HepG2 (cell line): ENCODE results near the gene MFSD11. TPM values are rescaled to one million over a fixed set of nuclear protein-coding genes. Genes with fewer than 3 reads are reported as not detected.

Experiments used
- ARNT ChIP-seq: fragments of 450-650 bp; IDR thresholded peaks from 2 replicates; pipeline ENCODE4 v1.6.1; 2017
- CCAR2 ChIP-seq: fragments of 200-400 bp; formaldehyde crosslinking; optimal IDR thresholded peaks from 2 replicates; pipeline ENCODE3; 2018; ENCODE audit warnings: low read depth, mild to moderate bottlenecking, low read length, moderate library complexity
- FOXP1 ChIP-seq, 2 experiments: fragments of 450-650 bp in 1 of 2; IDR thresholded peaks; 2 replicates each; pipeline ENCODE4 v1.6.1; 2017 to 2018; ENCODE audit warnings: antibody characterized with exemption in 1 of 2
- HOXA5 ChIP-seq: sonication (generic); formaldehyde crosslinking; IDR thresholded peaks from 2 replicates; pipeline ENCODE4 v1.4.0; 2020; ENCODE audit warnings: missing genetic modification reagents
- MYNN ChIP-seq: sonication (generic); formaldehyde crosslinking; IDR thresholded peaks from 2 replicates; pipeline ENCODE4 v1.4.0; 2020; ENCODE audit warnings: mild to moderate bottlenecking, low read depth, missing genetic modification reagents
- RBFOX2 ChIP-seq: fragments of 200-400 bp; formaldehyde crosslinking; IDR thresholded peaks from 2 replicates; pipeline ENCODE4 v1.6.1; 2017; ENCODE audit warnings: low read depth, mild to moderate bottlenecking, low read length
- SCMH1 ChIP-seq: sonication (generic); formaldehyde crosslinking; IDR thresholded peaks from 2 replicates; pipeline ENCODE4 v1.9.0; 2021; ENCODE audit warnings: missing genetic modification reagents, mild to moderate bottlenecking, borderline replicate concordance
- SIX4 ChIP-seq: sonication (generic); formaldehyde crosslinking; IDR thresholded peaks from 2 replicates; pipeline ENCODE4 v1.4.0; 2020; ENCODE audit warnings: missing genetic modification reagents
- SMAD9 ChIP-seq: sonication (generic); formaldehyde crosslinking; IDR thresholded peaks from 2 replicates; pipeline ENCODE4 v1.5.1; 2020; ENCODE audit warnings: mild to moderate bottlenecking, missing genetic modification reagents
- SMARCC2 ChIP-seq: fragments of 450-650 bp; IDR thresholded peaks from 2 replicates; pipeline ENCODE4 v1.6.1; 2017; ENCODE audit warnings: antibody characterized with exemption, mild to moderate bottlenecking
- ZFP82 ChIP-seq: sonication (generic); formaldehyde crosslinking; IDR thresholded peaks from 2 replicates; pipeline ENCODE4 v1.5.1; 2020; ENCODE audit warnings: mild to moderate bottlenecking, missing genetic modification reagents, borderline replicate concordance
- ZGPAT ChIP-seq: IDR thresholded peaks from 2 replicates; pipeline ENCODE4 v1.6.1; 2016; ENCODE audit warnings: mild to moderate bottlenecking
- ZNF263 ChIP-seq: sonication (generic); formaldehyde crosslinking; IDR thresholded peaks from 2 replicates; pipeline ENCODE4 v1.4.0; 2020; ENCODE audit warnings: missing genetic modification reagents
- ZNF33B ChIP-seq: sonication (generic); formaldehyde crosslinking; IDR thresholded peaks from 2 replicates; pipeline ENCODE4 v1.5.1; 2020; ENCODE audit warnings: mild to moderate bottlenecking, missing genetic modification reagents
- ZNF878 ChIP-seq: sonication (generic); formaldehyde crosslinking; IDR thresholded peaks from 2 replicates; pipeline ENCODE4 v1.8.1; 2023; ENCODE audit warnings: mild to moderate bottlenecking, missing genetic modification reagents, moderate library complexity
- polyA plus RNA-seq, 8 experiments: library from polyadenylated mRNA; depleted of rRNA in 3 of 8; stranded (reverse) in 7 of 8; unstranded in 1 of 8; fragments of >200 nt; fragmentation: Illumina TruSeq in 4 of 8; extraction: Trizol in 4 of 8; gene quantifications; 2 replicates each; pipeline versions ENCODE4 v1.2.1 to v1.2.3, GENCODE V29; 2011 to 2016; ENCODE audit warnings: low read depth in 4 of 8, missing spikeins in 1 of 8, mixed read lengths in 1 of 8; ENCODE audit not compliant: insufficient read depth in 1 of 8
- total RNA-seq, 5 experiments: library from RNA; depleted of rRNA; stranded (reverse); fragments of >200 nt; fragmentation: Illumina TruSeq; extraction: Trizol; gene quantifications; 2 replicates each; pipeline ENCODE4 v1.2.3, GENCODE V29; 2016; ENCODE audit warnings: low read depth in 1 of 5
- TF ChIP-seq, protein P1 (sequence below): sonication (generic); formaldehyde crosslinking; IDR thresholded peaks from 2 replicates; pipeline ENCODE4 v1.4.0; 2020; ENCODE audit warnings: missing genetic modification reagents, mild to moderate bottlenecking, borderline replicate concordance
- TF ChIP-seq, protein P2 (sequence below): sonication (generic); formaldehyde crosslinking; IDR thresholded peaks from 2 replicates; pipeline ENCODE4 v1.4.0; 2020; ENCODE audit warnings: missing genetic modification reagents, low read depth, mild to moderate bottlenecking, borderline replicate concordance
- TF ChIP-seq, protein P3 (sequence below): IDR thresholded peaks from 2 replicates; pipeline ENCODE4 v1.6.1; 2018; ENCODE audit warnings: missing genetic modification reagents
- TF ChIP-seq, protein P4 (sequence below): IDR thresholded peaks from 2 replicates; pipeline ENCODE4 v1.4.0; 2020; ENCODE audit warnings: mild to moderate bottlenecking, missing genetic modification reagents

MFSD11 gene
- total and polyA plus RNA-seq, 2 of the 13 experiments (the other 11 are each of a cell fraction or from before 2014, with no cell fraction given): 26.1 to 36.3 TPM

- TF ChIP-seq, protein P1, sequence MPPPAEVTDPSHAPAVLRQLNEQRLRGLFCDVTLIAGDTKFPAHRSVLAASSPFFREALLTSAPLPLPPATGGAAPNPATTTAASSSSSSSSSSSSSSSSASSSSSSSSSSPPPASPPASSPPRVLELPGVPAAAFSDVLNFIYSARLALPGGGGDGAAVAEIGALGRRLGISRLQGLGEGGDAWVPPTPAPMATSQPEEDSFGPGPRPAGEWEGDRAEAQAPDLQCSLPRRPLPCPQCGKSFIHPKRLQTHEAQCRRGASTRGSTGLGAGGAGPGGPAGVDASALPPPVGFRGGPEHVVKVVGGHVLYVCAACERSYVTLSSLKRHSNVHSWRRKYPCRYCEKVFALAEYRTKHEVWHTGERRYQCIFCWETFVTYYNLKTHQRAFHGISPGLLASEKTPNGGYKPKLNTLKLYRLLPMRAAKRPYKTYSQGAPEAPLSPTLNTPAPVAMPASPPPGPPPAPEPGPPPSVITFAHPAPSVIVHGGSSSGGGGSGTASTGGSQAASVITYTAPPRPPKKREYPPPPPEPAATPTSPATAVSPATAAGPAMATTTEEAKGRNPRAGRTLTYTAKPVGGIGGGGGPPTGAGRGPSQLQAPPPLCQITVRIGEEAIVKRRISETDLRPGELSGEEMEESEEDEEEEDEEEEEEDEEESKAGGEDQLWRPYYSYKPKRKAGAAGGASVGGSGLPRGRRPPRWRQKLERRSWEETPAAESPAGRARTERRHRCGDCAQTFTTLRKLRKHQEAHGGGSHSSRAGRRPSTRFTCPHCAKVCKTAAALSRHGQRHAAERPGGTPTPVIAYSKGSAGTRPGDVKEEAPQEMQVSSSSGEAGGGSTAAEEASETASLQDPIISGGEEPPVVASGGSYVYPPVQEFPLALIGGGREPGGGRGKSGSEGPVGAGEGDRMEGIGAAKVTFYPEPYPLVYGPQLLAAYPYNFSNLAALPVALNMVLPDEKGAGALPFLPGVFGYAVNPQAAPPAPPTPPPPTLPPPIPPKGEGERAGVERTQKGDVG: peak; percentile 77; the same call in 1 of the 2 replicates
- TF ChIP-seq ZNF33B (CRISPR knock-in tag) (no peak), HOXA5 (CRISPR knock-in tag) (no peak; the same call in 1 of the 2 replicates), ARNT (no peak), SMARCC2 (no peak), SCMH1 (CRISPR knock-in tag) (no peak), SMAD9 (no peak), SIX4 (no peak), FOXP1 (IDR thresholded peaks at IDR 0.05) (no peak), FOXP1 (CRISPR knock-in tag; IDR thresholded peaks at IDR 0.05) (peak; percentile 56), ZNF878 (CRISPR knock-in tag) (peak; percentile 30; the same call in 1 of the 2 replicates), CCAR2 (no peak), RBFOX2 (no peak), MYNN (CRISPR knock-in tag) (no peak), ZNF263 (CRISPR knock-in tag) (peak; percentile 61; the same call in 1 of the 2 replicates), ZFP82 (CRISPR knock-in tag) (no peak), ZGPAT (CRISPR knock-in tag) (peak; percentile 62)
- TF ChIP-seq, protein P2, sequence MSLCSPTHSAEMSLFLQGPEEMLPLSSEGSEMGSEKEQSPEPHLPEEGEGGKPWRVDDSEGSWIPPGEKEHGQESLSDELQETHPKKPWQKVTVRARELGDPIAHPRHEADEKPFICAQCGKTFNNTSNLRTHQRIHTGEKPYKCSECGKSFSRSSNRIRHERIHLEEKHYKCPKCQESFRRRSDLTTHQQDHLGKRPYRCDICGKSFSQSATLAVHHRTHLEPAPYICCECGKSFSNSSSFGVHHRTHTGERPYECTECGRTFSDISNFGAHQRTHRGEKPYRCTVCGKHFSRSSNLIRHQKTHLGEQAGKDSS (CRISPR knock-in tag): peak; percentile 90; the same call in 1 of the 2 replicates
- TF ChIP-seq, protein P3, sequence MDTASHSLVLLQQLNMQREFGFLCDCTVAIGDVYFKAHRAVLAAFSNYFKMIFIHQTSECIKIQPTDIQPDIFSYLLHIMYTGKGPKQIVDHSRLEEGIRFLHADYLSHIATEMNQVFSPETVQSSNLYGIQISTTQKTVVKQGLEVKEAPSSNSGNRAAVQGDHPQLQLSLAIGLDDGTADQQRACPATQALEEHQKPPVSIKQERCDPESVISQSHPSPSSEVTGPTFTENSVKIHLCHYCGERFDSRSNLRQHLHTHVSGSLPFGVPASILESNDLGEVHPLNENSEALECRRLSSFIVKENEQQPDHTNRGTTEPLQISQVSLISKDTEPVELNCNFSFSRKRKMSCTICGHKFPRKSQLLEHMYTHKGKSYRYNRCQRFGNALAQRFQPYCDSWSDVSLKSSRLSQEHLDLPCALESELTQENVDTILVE: no peak
- TF ChIP-seq, protein P4, sequence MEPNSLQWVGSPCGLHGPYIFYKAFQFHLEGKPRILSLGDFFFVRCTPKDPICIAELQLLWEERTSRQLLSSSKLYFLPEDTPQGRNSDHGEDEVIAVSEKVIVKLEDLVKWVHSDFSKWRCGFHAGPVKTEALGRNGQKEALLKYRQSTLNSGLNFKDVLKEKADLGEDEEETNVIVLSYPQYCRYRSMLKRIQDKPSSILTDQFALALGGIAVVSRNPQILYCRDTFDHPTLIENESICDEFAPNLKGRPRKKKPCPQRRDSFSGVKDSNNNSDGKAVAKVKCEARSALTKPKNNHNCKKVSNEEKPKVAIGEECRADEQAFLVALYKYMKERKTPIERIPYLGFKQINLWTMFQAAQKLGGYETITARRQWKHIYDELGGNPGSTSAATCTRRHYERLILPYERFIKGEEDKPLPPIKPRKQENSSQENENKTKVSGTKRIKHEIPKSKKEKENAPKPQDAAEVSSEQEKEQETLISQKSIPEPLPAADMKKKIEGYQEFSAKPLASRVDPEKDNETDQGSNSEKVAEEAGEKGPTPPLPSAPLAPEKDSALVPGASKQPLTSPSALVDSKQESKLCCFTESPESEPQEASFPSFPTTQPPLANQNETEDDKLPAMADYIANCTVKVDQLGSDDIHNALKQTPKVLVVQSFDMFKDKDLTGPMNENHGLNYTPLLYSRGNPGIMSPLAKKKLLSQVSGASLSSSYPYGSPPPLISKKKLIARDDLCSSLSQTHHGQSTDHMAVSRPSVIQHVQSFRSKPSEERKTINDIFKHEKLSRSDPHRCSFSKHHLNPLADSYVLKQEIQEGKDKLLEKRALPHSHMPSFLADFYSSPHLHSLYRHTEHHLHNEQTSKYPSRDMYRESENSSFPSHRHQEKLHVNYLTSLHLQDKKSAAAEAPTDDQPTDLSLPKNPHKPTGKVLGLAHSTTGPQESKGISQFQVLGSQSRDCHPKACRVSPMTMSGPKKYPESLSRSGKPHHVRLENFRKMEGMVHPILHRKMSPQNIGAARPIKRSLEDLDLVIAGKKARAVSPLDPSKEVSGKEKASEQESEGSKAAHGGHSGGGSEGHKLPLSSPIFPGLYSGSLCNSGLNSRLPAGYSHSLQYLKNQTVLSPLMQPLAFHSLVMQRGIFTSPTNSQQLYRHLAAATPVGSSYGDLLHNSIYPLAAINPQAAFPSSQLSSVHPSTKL (CRISPR knock-in tag): peak; percentile 77
These were observed 37.1 kb upstream of the MFSD11 start (continued) for GRCh38 chr17:76700617-76701470.
